Effector CD4-positive, alpha-beta T cell (primary cell): ENCODE measurements around the gene TSC22D4.
"Not testable (repeated sequence)": the region's sequence is repeated elsewhere in the genome, so short reads cannot be mapped to it uniquely, and the experiment has no call there.

Experiments
- DNase-seq: peaks from one replicate; pipeline ENCODE4 v3.0.0-alpha.2; 2020

The TSC22D4 gene

GRCh38 chr7:100441641-100442535, 37.1 kb downstream of the TSC22D4 start:
- DNase-seq = no peak

- not testable (repeated sequence) for DNase-seq
These were observed 39.8 kb downstream of the TSC22D4 start for GRCh38 chr7:100439244-100439643.

DNA sequence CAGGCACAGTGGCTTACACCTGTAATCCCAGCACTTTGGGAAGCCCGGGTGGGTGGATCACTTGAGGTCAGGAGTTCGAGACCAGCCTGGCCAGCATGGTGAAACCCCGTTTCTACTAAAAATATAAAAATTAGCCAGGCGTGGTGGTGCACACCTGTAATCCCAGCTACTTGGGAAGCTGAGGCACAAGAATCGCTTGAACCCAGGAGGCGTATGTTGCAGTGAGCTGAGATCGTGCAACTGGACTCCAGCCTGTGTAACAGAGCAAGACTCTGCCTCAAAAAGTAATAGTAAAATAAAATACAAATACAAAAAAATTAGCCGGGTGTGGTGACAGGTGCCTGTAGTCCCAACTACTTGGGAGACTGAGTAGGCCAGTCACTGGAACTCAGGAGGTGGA, 40.3 kb downstream of the TSC22D4 start:
- not testable (repeated sequence) for DNase-seq

- no peak for DNase-seq
These were observed 40.8 kb downstream of the TSC22D4 start for GRCh38 chr7:100438172-100438571.

GRCh38 chr7:100437150-100438100, 41.6 kb downstream of the TSC22D4 start:
- DNase-seq = no peak

GRCh38 chr7:100435401-100436304, 43.4 kb downstream of the TSC22D4 start:
- DNase-seq = peak; percentile 34

DNA sequence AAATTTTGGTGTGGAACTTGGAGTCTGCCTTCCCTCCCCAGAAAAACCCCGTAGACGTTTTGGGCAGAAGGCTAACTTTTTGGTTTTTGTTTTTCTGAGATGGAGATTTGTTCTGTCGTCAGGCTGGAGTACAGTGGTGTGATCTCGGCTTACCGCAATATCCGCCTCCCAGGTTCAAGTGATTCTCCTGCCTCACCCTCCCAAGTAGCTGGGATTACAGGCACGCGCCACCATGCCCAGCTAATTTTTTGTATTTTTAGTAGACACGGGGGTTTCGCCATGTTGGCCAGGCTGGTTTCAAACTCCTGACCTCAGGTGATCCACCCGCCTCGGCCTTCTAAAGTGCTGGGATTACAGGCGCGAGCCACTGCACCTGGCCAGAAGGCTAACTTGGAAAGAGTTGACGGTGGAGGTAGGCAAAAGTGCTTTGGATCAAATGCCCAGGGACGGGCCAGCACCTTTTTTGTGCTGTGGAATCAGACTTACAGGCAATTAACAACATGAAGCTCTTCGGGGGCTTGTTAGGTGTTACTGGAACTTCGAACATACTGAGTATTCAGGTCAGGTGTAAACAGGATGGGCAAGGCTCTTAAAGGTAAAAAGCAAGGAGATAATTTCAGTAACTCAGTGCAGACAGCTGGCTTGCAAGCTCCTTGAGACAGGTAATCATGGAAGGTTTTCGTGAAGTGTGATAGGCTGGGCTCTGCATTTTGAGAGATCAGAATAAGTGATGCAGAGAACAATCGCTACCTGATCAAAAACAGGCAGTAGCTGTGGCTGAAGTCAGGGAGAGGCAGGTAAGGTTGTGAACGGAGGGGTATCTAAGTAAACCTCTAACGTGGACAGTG, 44.5 kb downstream of the TSC22D4 start:
- no peak for DNase-seq

DNA sequence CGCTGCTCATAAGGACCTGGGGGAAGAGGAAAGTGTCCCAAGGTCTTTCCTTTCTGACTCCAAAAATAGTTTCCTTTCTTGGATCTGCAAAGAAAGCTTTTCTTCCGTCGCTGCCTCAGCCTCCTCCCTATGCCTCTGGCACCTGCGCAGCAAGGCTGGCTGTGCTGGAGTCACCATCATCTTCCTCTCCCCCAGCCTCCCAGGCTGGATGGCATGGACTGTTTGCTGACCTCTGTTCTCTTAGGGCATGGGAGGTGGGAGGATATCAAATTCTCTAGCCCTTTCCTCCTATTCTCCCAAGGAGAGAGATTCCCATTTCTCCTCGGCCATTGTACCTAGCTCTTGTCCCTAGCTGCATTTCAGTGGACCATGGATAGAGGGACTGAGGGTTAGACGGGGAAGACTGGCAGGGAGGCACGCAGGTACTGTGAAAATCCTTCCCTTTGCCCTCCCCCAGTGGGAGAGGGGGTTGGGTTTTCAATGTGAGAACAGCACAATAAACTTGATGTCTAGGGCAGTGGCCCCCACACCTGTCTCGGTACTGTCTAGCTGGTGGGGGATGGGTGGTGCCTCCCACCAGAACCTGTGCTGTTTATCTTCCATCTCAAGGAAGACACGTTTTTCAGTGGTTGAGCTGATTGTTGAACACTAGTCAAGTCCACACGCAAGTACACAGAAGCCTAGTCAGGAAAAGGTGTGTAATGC, 45.3 kb downstream of the TSC22D4 start:
- no peak for DNase-seq

- DNase-seq = no peak
These were observed 45.8 kb downstream of the TSC22D4 start for GRCh38 chr7:100433276-100433591.

GRCh38 chr7:100432621-100433275, 46.3 kb downstream of the TSC22D4 start:
- no peak for DNase-seq

- DNase-seq = no peak
These were observed 47.0 kb downstream of the TSC22D4 start for GRCh38 chr7:100432053-100432452.

DNA sequence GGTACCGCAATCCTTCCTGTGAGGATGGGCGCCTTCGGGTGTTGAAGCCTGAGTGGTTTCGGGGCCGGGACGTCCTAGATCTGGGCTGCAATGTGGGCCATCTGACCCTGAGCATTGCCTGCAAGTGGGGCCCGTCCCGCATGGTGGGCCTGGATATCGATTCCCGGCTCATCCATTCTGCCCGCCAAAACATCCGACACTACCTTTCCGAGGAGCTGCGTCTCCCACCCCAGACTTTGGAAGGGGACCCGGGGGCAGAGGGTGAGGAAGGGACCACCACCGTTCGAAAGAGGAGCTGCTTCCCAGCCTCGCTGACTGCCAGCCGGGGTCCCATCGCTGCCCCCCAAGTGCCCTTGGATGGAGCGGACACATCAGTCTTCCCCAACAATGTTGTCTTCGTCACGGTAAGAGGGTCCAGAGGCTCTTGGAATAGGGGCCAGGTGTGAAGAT, 47.7 kb downstream of the TSC22D4 start:
- DNase-seq = no peak

- peak; percentile 29 for DNase-seq
These were observed 48.3 kb downstream of the TSC22D4 start for GRCh38 chr7:100430493-100431285.

- peak; percentile 95 for DNase-seq
These were observed 49.1 kb downstream of the TSC22D4 start, which contains the start of gene MEPCE for GRCh38 chr7:100429637-100430492. Gene MEPCE (plus strand): TSS chr7:100429831. CDS start chr7:100430019, 188 bp downstream.

- DNase-seq = peak; percentile 100
These were observed 49.9 kb downstream of the TSC22D4 start for GRCh38 chr7:100428967-100429636.

GRCh38 chr7:100428199-100428966, 50.6 kb downstream of the TSC22D4 start, which contains the start of gene ZCWPW1:
Gene ZCWPW1 (minus strand): TSS chr7:100428703. CDS start chr7:100420649, 8,054 bp downstream.
- DNase-seq = peak; percentile 94

DNA sequence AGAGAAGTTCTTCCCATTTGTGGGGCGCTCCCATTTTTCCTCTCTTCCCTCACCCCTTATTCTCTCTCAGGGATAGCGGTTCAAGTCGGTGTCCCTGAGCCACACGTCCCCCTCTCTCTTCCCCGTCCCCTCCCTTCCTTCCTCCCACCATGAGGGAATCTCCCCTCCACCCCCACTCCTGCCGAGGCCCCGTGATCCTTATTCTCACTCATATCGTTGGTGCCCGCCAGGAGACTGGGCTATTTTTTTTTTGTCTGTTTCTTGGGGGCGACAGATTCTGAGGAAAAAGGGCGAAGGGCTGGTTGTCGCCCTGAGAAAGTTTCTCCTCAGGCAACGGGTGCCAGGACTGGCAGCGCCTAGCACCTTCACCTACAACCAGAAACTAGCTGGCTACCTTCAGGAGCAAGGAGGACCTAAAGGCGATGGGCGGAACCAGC, 51.2 kb downstream of the TSC22D4 start:
- DNase-seq = no peak
